ENCODE measurements around the gene LAX1.
A peak's percentile ranks its signal among the peaks of the same experiment; 100 is the strongest.

- TF ChIP-seq POLR2A (IDR thresholded peaks at IDR 0.05) (no peak), CTCF (IDR thresholded peaks at IDR 0.05) (peak in 2 of 6 experiments; percentile 42 to 49)
Observed at GRCh38 chr1:203751051-203751450, 13.9 kb upstream of the LAX1 start.

All from esophagus squamous epithelium (tissue), 4 donors.